OCI-LY1 (cell line): ENCODE results near the gene SLC16A2.

Source experiments
- H2AFZ ChIP-seq: fragments of 200-600 bp; sonication (generic), shearing (Covaris generic); 2 replicates; pipeline ENCODE4 v1.6.0; 2014; ENCODE audit warnings: antibody characterized with exemption, mild to moderate bottlenecking, low read length
- H3F3A ChIP-seq: fragments of 200-600 bp; sonication (generic), shearing (Covaris generic); 2 replicates; pipeline ENCODE4 v1.6.0; 2014; ENCODE audit warnings: mild to moderate bottlenecking, antibody characterized with exemption, low read length, moderate library complexity; ENCODE audit not compliant: insufficient read depth
- H3K27ac ChIP-seq: fragments of 200-600 bp; sonication (generic); 2 replicates; pipeline ENCODE4 v1.5.1; 2014; ENCODE audit warnings: low read length, mixed run types, mild to moderate bottlenecking, low read depth; ENCODE audit not compliant: poor library complexity, severe bottlenecking
- H3K27me3 ChIP-seq: fragments of 200-600 bp; sonication (generic); 2 replicates; pipeline ENCODE4 v1.6.0; 2014; ENCODE audit warnings: antibody characterized with exemption, mild to moderate bottlenecking, low read length, moderate library complexity; ENCODE audit not compliant: insufficient read depth
- H3K36me3 ChIP-seq: fragments of 200-600 bp; sonication (generic); 2 replicates; pipeline ENCODE4 v1.6.1; 2014; ENCODE audit warnings: mild to moderate bottlenecking, antibody characterized with exemption, low read length, moderate library complexity, mixed read lengths; ENCODE audit not compliant: insufficient read depth
- H3K4me1 ChIP-seq: fragments of 200-600 bp; sonication (generic); 2 replicates; pipeline ENCODE4 v1.5.1; 2014; ENCODE audit warnings: mild to moderate bottlenecking, low read length, moderate library complexity; ENCODE audit not compliant: insufficient read depth, severe bottlenecking
- H3K4me2 ChIP-seq: fragments of 200-600 bp; sonication (generic), shearing (Covaris generic); 2 replicates; pipeline ENCODE4 v1.6.1; 2014; ENCODE audit warnings: low read length
- H3K4me3 ChIP-seq: fragments of 200-600 bp; sonication (generic); 2 replicates; pipeline ENCODE4 v1.5.1; 2014; ENCODE audit warnings: low read length, low read depth, mild to moderate bottlenecking, mixed read lengths; ENCODE audit not compliant: poor library complexity, severe bottlenecking
- H3K79me2 ChIP-seq: fragments of 200-600 bp; shearing (Covaris generic); 2 replicates; pipeline ENCODE4 v1.6.1; 2016; ENCODE audit warnings: mixed run types, low read length, mixed read lengths; ENCODE audit not compliant: insufficient read depth
- H3K9ac ChIP-seq: fragments of 200-600 bp; sonication (generic), shearing (Covaris generic); 2 replicates; pipeline ENCODE4 v1.6.1; 2014; ENCODE audit warnings: mild to moderate bottlenecking, low read length, mixed read lengths
- H3K9me2 ChIP-seq: fragments of 200-600 bp; sonication (generic), shearing (Covaris generic); 2 replicates; pipeline ENCODE4 v1.6.1; 2014; ENCODE audit warnings: low read depth, mild to moderate bottlenecking, low read length, mixed read lengths
- H3K9me3 ChIP-seq: fragments of 200-600 bp; shearing (Covaris generic); 2 replicates; pipeline ENCODE4 v1.6.1; 2014; ENCODE audit warnings: low read length, mixed read lengths
- H4K20me1 ChIP-seq: fragments of 200-600 bp; sonication (generic), shearing (Covaris generic); 2 replicates; pipeline ENCODE4 v1.6.0; 2016; ENCODE audit warnings: mild to moderate bottlenecking, low read length; ENCODE audit not compliant: insufficient read depth
- CTCF ChIP-seq: fragments of 200-600 bp; sonication (generic), shearing (Covaris generic); IDR thresholded peaks from 2 replicates; pipeline ENCODE4 v1.5.1; 2017; ENCODE audit warnings: mild to moderate bottlenecking, antibody characterized with exemption, low read length, moderate library complexity, mixed read lengths
- EZH2 ChIP-seq: fragments of 200-600 bp; sonication (generic), shearing (Covaris generic); IDR thresholded peaks from 2 replicates; pipeline ENCODE4 v1.8.0; 2017; ENCODE audit warnings: borderline replicate concordance, mixed run types, mild to moderate bottlenecking, antibody characterized with exemption, low read length, moderate library complexity, mixed read lengths

The SLC16A2 gene

GRCh38 chrX:74527350-74527749, 106.1 kb downstream of the SLC16A2 start:
- no peak overlapping the region for H3K4me3 ChIP-seq
- H3K4me2 ChIP-seq: no peak overlapping the region
- H3K36me3 ChIP-seq: no peaks in the 10 kb centered on the region
- no peaks in the 10 kb centered on the region for H3K27me3 ChIP-seq
- H3K27ac ChIP-seq: no peak overlapping the region
- no peaks in the 10 kb centered on the region for H4K20me1 ChIP-seq
- no peaks in the 10 kb centered on the region for H3K4me1 ChIP-seq
- H2AFZ ChIP-seq: no peak overlapping the region
- no peaks in the 10 kb centered on the region for H3K79me2 ChIP-seq
- TF ChIP-seq EZH2 (no peak), CTCF (no peak)
- H3K9ac ChIP-seq: no peak overlapping the region
- H3F3A ChIP-seq: no peaks in the 10 kb centered on the region
- H3K9me2 ChIP-seq: no peaks in the 10 kb centered on the region
- no peaks in the 10 kb centered on the region for H3K9me3 ChIP-seq

GRCh38 chrX:74529311-74529710, 108.0 kb downstream of the SLC16A2 start:
- Histone ChIP-seq H3K4me1 (no peaks in the 10 kb centered on the region), H4K20me1 (no peaks in the 10 kb centered on the region), H3K4me2 (no peak overlapping the region), H3K9me2 (no peaks in the 10 kb centered on the region), H3F3A (no peaks in the 10 kb centered on the region), H3K27me3 (no peaks in the 10 kb centered on the region), H3K27ac (no peak overlapping the region), H2AFZ (no peak overlapping the region), H3K9ac (no peak overlapping the region), H3K36me3 (no peaks in the 10 kb centered on the region), H3K4me3 (no peak overlapping the region), H3K9me3 (no peaks in the 10 kb centered on the region), H3K79me2 (no peaks in the 10 kb centered on the region)
- TF ChIP-seq EZH2 (no peak), CTCF (no peak)

GRCh38 chrX:74531081-74531480, 109.8 kb downstream of the SLC16A2 start:
- H3K9ac ChIP-seq: no peak overlapping the region
- H3K4me1 ChIP-seq: peaks cover 6% of the 10 kb centered on the region
- no peak overlapping the region for H3K4me3 ChIP-seq
- H4K20me1 ChIP-seq: no peaks in the 10 kb centered on the region
- no peaks in the 10 kb centered on the region for H3K36me3 ChIP-seq
- H3K27me3 ChIP-seq: no peaks in the 10 kb centered on the region
- TF ChIP-seq CTCF (no peak), EZH2 (no peak)
- no peaks in the 10 kb centered on the region for H3F3A ChIP-seq
- no peak overlapping the region for H2AFZ ChIP-seq
- no peaks in the 10 kb centered on the region for H3K9me2 ChIP-seq
- no peaks in the 10 kb centered on the region for H3K9me3 ChIP-seq
- no peaks in the 10 kb centered on the region for H3K79me2 ChIP-seq
- H3K27ac ChIP-seq: no peak overlapping the region
- no peak overlapping the region for H3K4me2 ChIP-seq
